ENCODE data around the gene VSNL1.
"Not testable (repeated sequence)": the region's sequence is repeated elsewhere in the genome, so short reads cannot be mapped to it uniquely, and the experiment has no call there.

Gene VSNL1

GRCh38 chr2:17542471-17542870 lies 2.0 kb downstream of the VSNL1 start:
- no peak for DNase-seq (ENCODE audit: low read depth)

GRCh38 chr2:17543131-17543660 lies 2.7 kb downstream of the VSNL1 start:
- no peak for DNase-seq (ENCODE audit: low read depth)

DNA sequence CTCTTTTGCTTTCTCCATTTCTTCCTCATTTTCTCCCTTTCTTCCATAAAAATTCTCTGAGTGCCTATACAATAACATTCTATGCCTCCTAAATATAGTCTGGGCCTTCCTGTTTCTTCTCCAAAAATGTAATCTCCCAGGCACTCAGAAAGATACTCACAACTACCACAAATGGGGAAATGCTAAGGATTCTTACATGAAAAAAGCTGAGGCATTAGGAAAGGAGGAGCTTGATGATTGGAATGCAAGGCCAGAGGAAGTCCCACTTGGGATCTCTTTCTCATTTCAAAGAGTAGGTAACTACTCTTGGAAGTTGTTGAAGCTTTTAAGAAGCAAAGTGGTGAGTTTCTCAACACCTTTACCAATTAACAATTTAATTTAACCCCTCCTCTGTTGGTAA lies 3.4 kb downstream of the VSNL1 start:
- DNase-seq (ENCODE audit: low read depth): no peak

- no peak for DNase-seq (ENCODE audit: low read depth)
Measured at GRCh38 chr2:17544256-17544655, 3.8 kb downstream of the VSNL1 start.

DNA sequence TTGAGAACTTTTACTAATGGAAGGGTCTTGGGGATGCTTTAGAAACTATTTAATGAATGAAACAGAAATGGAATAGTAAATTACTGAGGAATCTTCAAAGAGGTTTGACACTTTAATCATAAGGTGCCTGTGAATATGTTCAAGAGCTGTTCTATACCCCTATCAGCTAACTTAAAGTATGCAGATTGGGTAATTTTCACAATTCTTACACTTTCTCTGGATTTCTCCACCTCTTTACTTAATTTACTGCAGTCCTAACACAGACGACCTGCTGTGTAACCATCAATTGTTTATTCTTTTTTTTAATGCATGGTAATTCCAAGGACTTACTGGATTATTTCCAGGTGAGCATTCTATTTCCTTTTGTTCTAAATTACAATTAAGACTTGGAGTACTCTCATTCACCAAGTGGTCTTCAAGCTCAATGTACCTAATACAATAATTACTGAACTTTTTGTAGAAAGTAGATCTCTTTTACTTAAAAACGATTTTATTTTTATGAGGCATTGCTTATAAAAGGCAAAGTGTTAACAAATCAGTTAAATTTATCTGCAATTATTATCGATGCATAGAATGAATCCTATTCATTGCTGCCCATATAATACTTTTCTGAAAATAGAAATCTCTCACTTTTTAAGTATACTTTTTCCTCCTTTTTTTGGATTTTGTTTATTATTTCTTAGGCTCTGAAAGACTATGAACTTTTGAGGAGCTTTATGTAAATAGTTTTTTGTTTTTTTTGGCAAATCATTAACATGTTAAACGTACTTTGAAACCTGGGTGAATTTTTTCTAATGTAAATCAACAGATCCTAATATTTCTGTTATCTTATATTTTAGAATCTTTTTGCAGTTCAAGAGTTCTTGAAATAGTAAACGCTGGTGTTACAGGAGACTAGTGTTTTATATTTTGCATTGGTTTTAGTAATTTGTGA lies 5.5 kb downstream of the VSNL1 start:
- no peak for DNase-seq (ENCODE audit: low read depth)

- DNase-seq (ENCODE audit: low read depth): no peak
Measured at GRCh38 chr2:17547237-17547636, 6.7 kb downstream of the VSNL1 start.

DNA sequence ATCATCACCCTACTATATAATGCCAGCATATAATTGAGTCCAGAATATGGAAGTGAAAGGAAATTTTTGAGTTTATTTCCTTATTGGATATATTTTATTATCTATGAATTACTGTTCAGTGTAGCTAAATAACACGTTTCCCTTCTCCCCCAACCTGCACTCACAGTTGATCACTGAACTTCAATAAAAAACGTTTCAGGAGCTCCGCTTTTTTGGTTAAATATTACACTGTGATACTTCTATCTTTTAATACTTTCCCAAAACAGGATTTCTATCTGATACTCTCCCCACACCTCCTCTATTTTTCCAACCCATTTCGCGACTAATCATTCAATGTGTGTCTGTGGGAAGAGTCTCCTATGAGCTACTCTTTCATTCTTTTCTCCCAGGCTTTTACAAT lies 7.2 kb downstream of the VSNL1 start:
- no peak for DNase-seq (ENCODE audit: low read depth)

DNA sequence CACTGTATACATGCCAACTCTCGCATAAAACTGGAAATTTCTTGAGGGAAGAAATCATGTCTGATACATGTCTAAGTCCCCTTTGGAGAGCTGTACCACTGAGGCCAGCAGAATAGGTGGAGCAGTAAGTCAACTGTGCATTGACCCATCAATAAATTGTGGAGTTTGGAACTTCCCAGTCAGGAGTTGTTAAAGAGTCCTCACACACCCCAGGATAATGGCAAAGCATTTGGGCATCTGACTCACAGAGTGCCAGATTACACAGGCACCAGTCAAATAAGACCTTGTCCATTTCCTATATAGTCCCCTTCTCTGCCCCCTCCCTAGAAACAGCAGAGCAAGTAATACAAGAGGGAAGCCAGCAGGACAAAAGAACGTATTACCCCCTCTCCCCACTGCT lies 10.4 kb downstream of the VSNL1 start:
- no peak for DNase-seq (ENCODE audit: low read depth)

DNA sequence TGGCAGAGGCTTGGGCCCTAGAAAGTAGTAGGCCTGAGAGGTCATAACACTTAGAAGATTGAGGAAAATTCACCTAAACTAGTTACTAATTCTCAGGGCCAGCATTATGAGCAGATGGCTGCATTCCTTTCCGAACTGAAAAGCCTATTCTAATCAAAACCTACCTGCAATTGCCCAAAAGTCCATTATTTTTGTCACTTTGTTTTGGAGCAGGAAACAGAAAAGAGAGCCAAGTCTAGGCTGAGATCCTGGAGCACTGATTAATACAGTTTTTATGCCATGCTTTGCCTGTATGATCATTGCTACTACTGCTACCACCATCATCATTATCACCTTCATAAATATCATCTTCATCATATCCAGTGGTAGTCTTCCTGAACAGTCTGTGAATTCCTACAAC lies 14.7 kb downstream of the VSNL1 start:
- no peak for DNase-seq (ENCODE audit: low read depth)

DNA sequence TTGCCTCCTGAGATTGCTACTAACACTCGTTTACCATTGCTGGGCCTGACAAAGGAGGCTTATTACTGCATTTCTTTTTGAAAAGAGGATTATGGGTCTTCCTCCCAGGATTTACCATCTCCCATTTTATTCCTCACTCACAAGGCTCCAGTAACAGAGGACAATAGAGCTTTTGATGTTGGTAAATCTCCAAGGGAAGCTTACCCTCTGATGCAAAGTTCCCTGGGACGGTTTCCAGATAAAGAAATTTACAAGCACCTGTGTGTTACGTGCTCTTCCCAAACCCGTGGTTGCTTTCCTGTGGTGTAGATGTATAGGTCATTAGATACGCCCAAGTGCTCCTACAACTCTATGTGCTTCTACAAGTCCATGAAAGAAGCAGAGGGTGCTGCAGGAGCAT lies 17.1 kb downstream of the VSNL1 start:
- no peak for DNase-seq (ENCODE audit: low read depth)

GRCh38 chr2:17558053-17558452 lies 17.6 kb downstream of the VSNL1 start:
- no peak for DNase-seq (ENCODE audit: low read depth)

- no peak for DNase-seq (ENCODE audit: low read depth)
Measured at GRCh38 chr2:17558878-17559277, 18.4 kb downstream of the VSNL1 start.

DNA sequence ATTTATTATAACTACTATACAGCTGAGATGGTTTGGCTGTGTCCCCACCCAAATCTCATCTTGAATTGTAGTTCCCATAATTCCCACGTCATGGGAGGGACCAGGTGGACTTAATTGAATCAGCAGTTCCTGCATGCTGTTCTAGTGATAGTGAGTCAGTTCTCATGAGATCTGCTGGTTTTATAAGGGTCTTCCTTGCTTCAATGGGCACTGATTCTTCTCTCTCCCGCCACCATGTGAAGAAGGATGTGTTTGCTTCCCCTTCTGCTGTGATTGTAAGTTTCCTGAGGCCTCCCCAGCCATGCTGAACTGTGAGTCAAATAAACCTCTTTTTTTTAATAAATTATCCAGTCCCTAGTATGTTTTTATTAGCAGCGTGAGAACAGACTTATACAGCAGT lies 25.2 kb downstream of the VSNL1 start:
- DNase-seq (ENCODE audit: low read depth): not testable (repeated sequence)

- DNase-seq (ENCODE audit: low read depth): no peak
Measured at GRCh38 chr2:17571681-17572080, 31.2 kb downstream of the VSNL1 start.

DNA sequence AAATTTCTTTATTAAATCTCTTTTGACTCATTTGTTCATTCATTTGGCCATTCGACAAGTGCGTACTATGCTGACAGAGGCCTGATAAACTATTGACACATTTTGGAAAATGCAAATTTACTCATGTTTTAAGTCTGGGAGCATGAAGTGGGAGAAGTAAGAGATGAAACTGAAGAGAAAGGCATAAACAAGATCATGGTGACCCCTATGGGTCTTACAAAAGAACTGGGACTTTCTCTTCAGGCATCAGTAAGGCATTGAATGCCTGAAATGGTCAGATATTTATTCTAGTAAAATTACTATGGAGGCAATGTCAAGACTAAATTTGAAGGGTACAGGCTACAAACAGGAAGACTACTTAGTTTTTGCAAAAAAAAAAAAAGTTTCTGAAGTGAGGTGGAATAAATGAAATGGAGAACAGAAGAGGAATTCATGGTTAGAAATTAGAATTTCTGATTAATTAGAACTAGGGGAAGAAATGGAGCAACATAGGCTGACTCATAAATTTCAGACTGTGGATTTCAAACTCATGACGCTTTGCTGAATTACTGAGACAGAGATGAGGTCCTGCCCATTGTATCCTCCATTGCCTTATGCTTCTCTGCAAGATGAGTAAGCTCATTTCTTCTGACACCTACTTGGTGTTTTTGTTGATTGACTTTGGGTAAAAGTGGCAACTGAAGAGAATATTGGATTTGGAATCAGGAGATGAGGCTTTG lies 32.7 kb downstream of the VSNL1 start:
- DNase-seq (ENCODE audit: low read depth): no peak

GRCh38 chr2:17573804-17574175 lies 33.3 kb downstream of the VSNL1 start:
- DNase-seq (ENCODE audit: low read depth): no peak

DNA sequence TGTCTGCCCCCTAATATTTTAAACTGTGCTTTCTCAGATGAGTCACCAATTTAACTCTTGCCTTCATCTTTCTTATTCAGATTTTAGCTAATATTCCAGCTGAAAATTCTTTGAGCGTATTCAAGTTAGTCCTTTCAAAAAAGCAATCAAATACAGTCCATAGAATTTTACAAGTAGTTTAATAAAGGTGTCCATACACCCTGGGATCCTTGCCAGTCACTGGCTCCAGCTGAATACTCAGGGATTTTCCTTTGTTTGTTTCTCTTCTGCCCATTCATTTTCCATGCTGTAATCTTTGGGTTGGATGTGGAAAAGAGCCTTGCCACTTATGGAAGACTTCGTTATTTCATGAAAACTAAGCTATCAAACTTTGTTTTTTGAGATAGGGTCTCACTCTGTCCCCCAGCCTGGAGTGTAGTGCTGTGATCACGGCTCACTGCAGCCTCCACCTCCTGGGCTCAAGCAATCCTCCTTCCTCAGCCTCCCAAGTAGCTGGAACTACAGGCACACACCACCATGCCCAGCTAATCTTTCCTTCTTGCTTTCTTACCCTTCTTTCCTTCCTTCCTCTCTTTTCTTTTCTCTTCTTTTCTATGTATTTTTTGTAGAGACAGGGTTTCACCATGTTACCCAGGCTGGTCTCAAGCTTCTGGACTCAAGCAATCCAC lies 34.0 kb downstream of the VSNL1 start:
- no peak for DNase-seq (ENCODE audit: low read depth)

DNA sequence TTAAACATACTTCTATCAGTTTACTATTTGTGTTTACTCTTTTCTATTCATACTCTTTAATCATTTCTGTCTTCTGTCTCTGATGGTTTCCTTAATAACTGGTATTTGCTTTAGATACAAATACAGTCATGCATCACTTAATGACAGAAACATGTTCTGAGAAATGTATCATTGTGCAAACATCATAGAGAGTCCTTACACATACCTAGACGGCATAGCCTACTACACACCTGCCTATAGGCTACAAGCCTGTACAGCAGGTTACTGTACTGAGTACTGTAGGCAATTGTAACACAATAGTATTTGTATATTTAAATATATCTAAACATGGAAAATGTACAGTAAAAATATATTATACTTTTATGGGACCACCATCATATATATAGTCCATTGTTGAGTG lies 36.3 kb downstream of the VSNL1 start:
- DNase-seq (ENCODE audit: low read depth): no peak

DNA sequence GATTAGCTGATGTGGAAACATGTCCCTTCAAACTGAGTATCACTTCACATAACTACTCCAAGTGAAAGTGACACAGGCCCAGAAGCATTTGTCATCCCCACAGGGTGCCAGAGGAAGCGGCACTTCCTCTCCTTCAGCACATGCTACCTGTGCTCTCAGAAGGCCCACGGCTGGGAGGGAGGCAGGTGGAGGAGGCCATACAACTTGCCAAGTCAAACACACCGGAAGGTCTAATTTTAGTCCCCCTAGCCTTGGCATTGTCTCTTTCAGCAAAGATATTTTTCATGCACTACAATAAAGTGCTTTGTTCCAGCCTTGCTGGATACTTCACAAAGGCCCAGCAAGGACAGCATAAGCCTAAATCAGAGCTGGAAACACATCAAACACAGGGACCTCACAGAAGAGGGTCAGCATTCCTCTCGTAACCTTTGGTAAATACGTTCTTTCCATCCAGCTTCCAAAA lies 38.0 kb downstream of the VSNL1 start:
- no peak for DNase-seq (ENCODE audit: low read depth)

- no peak for DNase-seq (ENCODE audit: low read depth)
Measured at GRCh38 chr2:17579605-17580318, 39.3 kb downstream of the VSNL1 start.

GRCh38 chr2:17580319-17580715 lies 39.8 kb downstream of the VSNL1 start:
- DNase-seq (ENCODE audit: low read depth): no peak

GRCh38 chr2:17581831-17582230 lies 41.3 kb downstream of the VSNL1 start:
- DNase-seq (ENCODE audit: low read depth): no peak

Measured in stimulated activated CD8-positive, alpha-beta memory T cell treated with anti-CD3 and anti-CD28 coated beads, Interleukin-4, amount 100 ng/mL, for 24 hours (primary cell).